PFSK-1 (cell line): ENCODE measurements around the gene GRK2.

Experiments
- FOXP2 ChIP-seq: optimal IDR thresholded peaks from 2 replicates; pipeline ENCODE3; 2011; ENCODE audit warnings: borderline replicate concordance, control low read depth, inconsistent platforms; ENCODE audit not compliant: insufficient read depth; ENCODE audit errors: extremely low read length, extremely low read depth
- POLR2AphosphoS5 ChIP-seq: IDR thresholded peaks from 2 replicates; pipeline ENCODE4 v1.6.1; 2012; ENCODE audit warnings: low read depth, mild to moderate bottlenecking, control low read depth, low read length, moderate library complexity
- SIN3A ChIP-seq: IDR thresholded peaks from 2 replicates; pipeline ENCODE4 v1.6.1; 2012; ENCODE audit warnings: mild to moderate bottlenecking, low read length, moderate library complexity, borderline replicate concordance; ENCODE audit not compliant: insufficient read depth
- TAF1 ChIP-seq: IDR thresholded peaks from 2 replicates; pipeline ENCODE4 v1.6.1; 2012; ENCODE audit warnings: low read length, control low read depth, borderline replicate concordance; ENCODE audit not compliant: insufficient read depth
- TF ChIP-seq, protein P1 (sequence below), 2 experiments: IDR thresholded peaks; 2 replicates each; pipeline versions ENCODE4 v1.6.1 to v1.8.0; 2011 to 2012; ENCODE audit warnings: low read depth in 2 of 2, low read length in 2 of 2, control low read depth in 1 of 2, inconsistent platforms in 1 of 2, mild to moderate bottlenecking in 1 of 2, moderate library complexity in 1 of 2; ENCODE audit not compliant: insufficient read depth in 1 of 2

DNA sequence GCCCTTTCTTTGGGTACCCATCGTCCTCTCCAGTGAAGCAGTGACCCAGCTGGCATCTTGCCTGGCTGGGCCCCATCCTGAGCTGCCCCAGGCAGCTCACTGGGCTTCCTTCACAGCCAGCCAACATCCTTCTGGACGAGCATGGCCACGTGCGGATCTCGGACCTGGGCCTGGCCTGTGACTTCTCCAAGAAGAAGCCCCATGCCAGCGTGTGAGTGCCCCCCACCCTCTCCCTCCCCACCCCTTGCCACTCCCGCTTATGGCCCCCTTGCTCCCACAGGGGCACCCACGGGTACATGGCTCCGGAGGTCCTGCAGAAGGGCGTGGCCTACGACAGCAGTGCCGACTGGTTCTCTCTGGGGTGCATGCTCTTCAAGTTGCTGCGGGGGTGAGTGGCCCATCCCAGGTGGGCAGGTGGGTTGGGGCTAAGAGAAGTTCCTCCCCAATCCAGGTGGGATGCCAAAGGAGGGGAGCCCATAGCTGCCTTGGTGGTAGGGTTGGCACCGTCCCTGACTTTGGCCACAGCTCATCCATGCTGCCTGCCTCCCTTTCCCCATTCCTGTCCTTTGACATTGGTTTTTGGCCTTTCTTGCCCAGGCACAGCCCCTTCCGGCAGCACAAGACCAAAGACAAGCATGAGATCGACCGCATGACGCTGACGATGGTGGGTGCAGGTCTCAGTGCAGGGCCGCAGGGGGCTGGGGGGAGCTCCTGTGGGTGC lies 16.0 kb downstream of the GRK2 start:
- TF ChIP-seq, protein P1, sequence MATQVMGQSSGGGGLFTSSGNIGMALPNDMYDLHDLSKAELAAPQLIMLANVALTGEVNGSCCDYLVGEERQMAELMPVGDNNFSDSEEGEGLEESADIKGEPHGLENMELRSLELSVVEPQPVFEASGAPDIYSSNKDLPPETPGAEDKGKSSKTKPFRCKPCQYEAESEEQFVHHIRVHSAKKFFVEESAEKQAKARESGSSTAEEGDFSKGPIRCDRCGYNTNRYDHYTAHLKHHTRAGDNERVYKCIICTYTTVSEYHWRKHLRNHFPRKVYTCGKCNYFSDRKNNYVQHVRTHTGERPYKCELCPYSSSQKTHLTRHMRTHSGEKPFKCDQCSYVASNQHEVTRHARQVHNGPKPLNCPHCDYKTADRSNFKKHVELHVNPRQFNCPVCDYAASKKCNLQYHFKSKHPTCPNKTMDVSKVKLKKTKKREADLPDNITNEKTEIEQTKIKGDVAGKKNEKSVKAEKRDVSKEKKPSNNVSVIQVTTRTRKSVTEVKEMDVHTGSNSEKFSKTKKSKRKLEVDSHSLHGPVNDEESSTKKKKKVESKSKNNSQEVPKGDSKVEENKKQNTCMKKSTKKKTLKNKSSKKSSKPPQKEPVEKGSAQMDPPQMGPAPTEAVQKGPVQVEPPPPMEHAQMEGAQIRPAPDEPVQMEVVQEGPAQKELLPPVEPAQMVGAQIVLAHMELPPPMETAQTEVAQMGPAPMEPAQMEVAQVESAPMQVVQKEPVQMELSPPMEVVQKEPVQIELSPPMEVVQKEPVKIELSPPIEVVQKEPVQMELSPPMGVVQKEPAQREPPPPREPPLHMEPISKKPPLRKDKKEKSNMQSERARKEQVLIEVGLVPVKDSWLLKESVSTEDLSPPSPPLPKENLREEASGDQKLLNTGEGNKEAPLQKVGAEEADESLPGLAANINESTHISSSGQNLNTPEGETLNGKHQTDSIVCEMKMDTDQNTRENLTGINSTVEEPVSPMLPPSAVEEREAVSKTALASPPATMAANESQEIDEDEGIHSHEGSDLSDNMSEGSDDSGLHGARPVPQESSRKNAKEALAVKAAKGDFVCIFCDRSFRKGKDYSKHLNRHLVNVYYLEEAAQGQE (IDR thresholded peaks at IDR 0.05; ENCODE audit: insufficient read depth in 1 of 2, low read depth in 2 of 2, low read length in 2 of 2): no peak
- no peak for TF ChIP-seq SIN3A
- no peak for TF ChIP-seq POLR2AphosphoS5
- TF ChIP-seq TAF1: no peak
- no peak for TF ChIP-seq FOXP2
